Upper lobe of left lung (tissue), 6 donors: ENCODE measurements around the gene MALRD1. TPM values are rescaled to one million over a fixed set of nuclear protein-coding genes. Genes with fewer than 3 reads are reported as not detected.
"Not testable (repeated sequence)": the region's sequence is repeated elsewhere in the genome, so short reads cannot be mapped to it uniquely, and the experiment has no call there.

Experiments
- ATAC-seq, 2 donors: fragments of 200-7000 bp; cut with Tn5 transposase; one replicate each; pipeline ENCODE4 v1.9.1; 2022; ENCODE audit warnings: mild to moderate bottlenecking in 2 of 2, moderate library complexity in 2 of 2; ENCODE audit not compliant: low FRiP score in 2 of 2
- DNase-seq, 2 donors: peaks; one replicate each; pipeline ENCODE4 v3.0.0-alpha.2; 2019 to 2020
- H3K27ac ChIP-seq, 4 donors: fragments of 200-600 bp; sonication (generic); one replicate each; pipeline ENCODE4 v1.5.1; 2016 to 2019
- H3K27me3 ChIP-seq, 4 donors: fragments of 200-600 bp; sonication (generic); one replicate each; pipeline ENCODE4 v1.5.1; 2017 to 2019
- H3K36me3 ChIP-seq, 4 donors: fragments of 200-600 bp; sonication (generic); one replicate each; pipeline ENCODE4 v1.5.1; 2016 to 2019
- H3K4me1 ChIP-seq, 4 donors: fragments of 200-600 bp; sonication (generic); one replicate each; pipeline ENCODE4 v1.5.1; 2018 to 2019
- H3K4me3 ChIP-seq, 4 donors: fragments of 200-600 bp; sonication (generic); one replicate each; pipeline ENCODE4 v1.5.1; 2017 to 2019; ENCODE audit warnings: mild to moderate bottlenecking in 2 of 4, moderate library complexity in 1 of 4
- H3K9me3 ChIP-seq, 4 donors: fragments of 200-600 bp; sonication (generic); one replicate each; pipeline ENCODE4 v1.5.1; 2018 to 2019
- EP300 ChIP-seq, 4 donors: sonication (generic); formaldehyde crosslinking; IDR thresholded peaks; one replicate each; pipeline ENCODE4 v1.5.1; 2017; ENCODE audit warnings: antibody characterized with exemption in 4 of 4, control low read depth in 2 of 4
- POLR2A ChIP-seq, 4 donors: fragments of 450-650 bp; IDR thresholded peaks; one replicate each; pipeline ENCODE4 v1.5.1; 2016 to 2017; ENCODE audit warnings: antibody characterized with exemption in 4 of 4, mild to moderate bottlenecking in 2 of 4
- POLR2AphosphoS5 ChIP-seq, 2 donors: sonication (generic); formaldehyde crosslinking; IDR thresholded peaks; one replicate each; pipeline ENCODE4 v1.5.1; 2017; ENCODE audit warnings: antibody characterized with exemption in 2 of 2
- WGBS, 2 donors: methylation state at CpG; one replicate each; pipeline ENCODE4 v1.1.5; 2017 to 2018; 5-methylcytosine and 5-hydroxymethylcytosine counted together
- total RNA-seq, 6 donors: library from RNA; depleted of rRNA in 4 of 6; stranded (reverse); fragments of >200 nt in 4 of 6; gene quantifications; one replicate each; pipeline versions ENCODE4 v1.1.0 to v1.2.1, GENCODE V29; 2016 to 2021
- TF ChIP-seq, protein P1 (sequence below), 6 experiments: fragments of 450-650 bp in 4 of 6; fragments of 200-600 bp in 2 of 6; sonication (generic) in 2 of 6; IDR thresholded peaks; one replicate each; pipeline ENCODE4 v1.5.1; 2016 to 2019; ENCODE audit warnings: antibody characterized with exemption in 6 of 6
- donor health status: DM: no; HTN: no; CAD: no; lungs with moderate emphysema.
- donor health status: DM: no; HTN: yes; CAD: no; lungs with severe emphysema.

The MALRD1 gene
- total RNA-seq, 6 donors from 2014 or later: 2.7 to 21.0 (median 7.5) TPM

GRCh38 chr10:19738440-19738839, 689.8 kb downstream of the MALRD1 start:
- no peaks in the 10 kb centered on the region for H3K4me1 ChIP-seq
- DNase-seq (no peak), ATAC-seq (no peak)
- no peaks in the 10 kb centered on the region for H3K9me3 ChIP-seq
- no peaks in the 10 kb centered on the region for H3K27me3 ChIP-seq
- TF ChIP-seq EP300 (IDR thresholded peaks at IDR 0.05) (no peak), POLR2AphosphoS5 (IDR thresholded peaks at IDR 0.05) (no peak), POLR2A (IDR thresholded peaks at IDR 0.05) (no peak)
- TF ChIP-seq, protein P1, sequence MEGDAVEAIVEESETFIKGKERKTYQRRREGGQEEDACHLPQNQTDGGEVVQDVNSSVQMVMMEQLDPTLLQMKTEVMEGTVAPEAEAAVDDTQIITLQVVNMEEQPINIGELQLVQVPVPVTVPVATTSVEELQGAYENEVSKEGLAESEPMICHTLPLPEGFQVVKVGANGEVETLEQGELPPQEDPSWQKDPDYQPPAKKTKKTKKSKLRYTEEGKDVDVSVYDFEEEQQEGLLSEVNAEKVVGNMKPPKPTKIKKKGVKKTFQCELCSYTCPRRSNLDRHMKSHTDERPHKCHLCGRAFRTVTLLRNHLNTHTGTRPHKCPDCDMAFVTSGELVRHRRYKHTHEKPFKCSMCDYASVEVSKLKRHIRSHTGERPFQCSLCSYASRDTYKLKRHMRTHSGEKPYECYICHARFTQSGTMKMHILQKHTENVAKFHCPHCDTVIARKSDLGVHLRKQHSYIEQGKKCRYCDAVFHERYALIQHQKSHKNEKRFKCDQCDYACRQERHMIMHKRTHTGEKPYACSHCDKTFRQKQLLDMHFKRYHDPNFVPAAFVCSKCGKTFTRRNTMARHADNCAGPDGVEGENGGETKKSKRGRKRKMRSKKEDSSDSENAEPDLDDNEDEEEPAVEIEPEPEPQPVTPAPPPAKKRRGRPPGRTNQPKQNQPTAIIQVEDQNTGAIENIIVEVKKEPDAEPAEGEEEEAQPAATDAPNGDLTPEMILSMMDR (IDR thresholded peaks at IDR 0.05): no peak
- no peak overlapping the region for H3K27ac ChIP-seq
- no peak overlapping the region for H3K4me3 ChIP-seq
- H3K36me3 ChIP-seq: no peaks in the 10 kb centered on the region
- 87 to 89% methylated on average over 1 of the region's 1 CpG for WGBS, 2 donors

DNA sequence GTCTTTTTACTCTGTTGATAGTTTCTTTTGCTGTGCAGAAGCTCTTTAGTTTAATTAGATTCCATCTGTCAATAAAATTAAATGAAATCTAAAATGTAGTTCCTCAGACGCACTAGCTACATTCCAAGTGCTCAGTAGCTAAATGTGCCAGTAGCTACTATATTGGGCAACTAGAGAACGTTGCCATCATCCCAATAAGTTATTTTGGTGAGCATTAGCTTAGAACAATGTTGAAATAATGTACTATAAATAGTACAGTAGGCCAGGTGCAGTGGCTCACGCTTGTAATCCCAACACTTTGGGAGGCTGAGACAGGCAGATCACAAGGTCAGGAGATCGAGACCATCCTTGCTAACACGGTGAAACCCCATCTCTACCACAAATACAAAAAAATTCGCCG, 690.6 kb downstream of the MALRD1 start:
- not testable (repeated sequence) for ATAC-seq, H3K4me3 ChIP-seq, H3K9me3 ChIP-seq, H3K27ac ChIP-seq, H3K4me1 ChIP-seq, DNase-seq, H3K36me3 ChIP-seq, H3K27me3 ChIP-seq
- 86 to 88% methylated on average over 7 of the region's 7 CpGs for WGBS, 2 donors

- not testable (repeated sequence) for H3K27me3 ChIP-seq, DNase-seq, H3K4me1 ChIP-seq, H3K4me3 ChIP-seq, H3K9me3 ChIP-seq, H3K36me3 ChIP-seq, H3K27ac ChIP-seq, ATAC-seq
- 75 to 78% methylated on average over 4 of the region's 4 CpGs for WGBS, 2 donors
Measured at GRCh38 chr10:19742144-19742543, 693.5 kb downstream of the MALRD1 start.

GRCh38 chr10:19745672-19746071, 697.1 kb downstream of the MALRD1 start:
- no peaks in the 10 kb centered on the region for H3K4me1 ChIP-seq
- ATAC-seq (no peak), DNase-seq (no peak)
- H3K27ac ChIP-seq: no peak overlapping the region
- no peak overlapping the region for H3K4me3 ChIP-seq
- no peaks in the 10 kb centered on the region for H3K9me3 ChIP-seq
- no peaks in the 10 kb centered on the region for H3K27me3 ChIP-seq
- no peaks in the 10 kb centered on the region for H3K36me3 ChIP-seq
- WGBS, 2 donors: 79 to 86% methylated on average over 4 of the region's 4 CpGs
- TF ChIP-seq POLR2A (IDR thresholded peaks at IDR 0.05) (no peak), POLR2AphosphoS5 (IDR thresholded peaks at IDR 0.05) (no peak), EP300 (IDR thresholded peaks at IDR 0.05) (no peak)
- TF ChIP-seq, protein P1 (IDR thresholded peaks at IDR 0.05): no peak

GRCh38 chr10:19749185-19749729, 700.7 kb downstream of the MALRD1 start:
- ATAC-seq (peak in 1 of 2 donors; percentile 67), DNase-seq (no peak)
- H3K4me1 ChIP-seq: no peaks in the 10 kb centered on the region
- no peak overlapping the region for H3K27ac ChIP-seq
- H3K36me3 ChIP-seq: no peaks in the 10 kb centered on the region
- H3K9me3 ChIP-seq: no peaks in the 10 kb centered on the region
- H3K27me3 ChIP-seq: no peaks in the 10 kb centered on the region
- TF ChIP-seq POLR2A (IDR thresholded peaks at IDR 0.05): no peak
- TF ChIP-seq, protein P1 (IDR thresholded peaks at IDR 0.05): no peak
- no peak for TF ChIP-seq EP300 (IDR thresholded peaks at IDR 0.05)
- TF ChIP-seq POLR2AphosphoS5 (IDR thresholded peaks at IDR 0.05): no peak
- H3K4me3 ChIP-seq: no peak overlapping the region

DNA sequence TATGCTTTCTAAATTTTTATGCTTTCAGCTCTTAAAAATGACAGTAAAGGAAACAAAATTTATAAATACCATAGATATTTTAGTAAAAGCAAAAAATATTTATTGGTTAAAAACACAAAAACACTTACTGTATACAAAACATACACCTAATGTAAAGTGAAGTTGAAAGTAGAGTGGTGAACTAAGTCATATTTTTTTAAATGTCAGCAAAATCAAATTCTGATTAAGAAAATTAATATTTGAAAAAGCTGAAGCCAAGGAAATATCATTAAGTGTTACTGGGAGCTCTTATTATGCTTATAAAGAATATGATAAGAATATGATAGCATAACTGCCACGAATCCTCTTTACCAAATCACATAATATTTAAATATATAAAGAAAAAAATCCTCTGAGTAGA, 702.4 kb downstream of the MALRD1 start:
- DNase-seq (no peak), ATAC-seq (no peak)
- 83 to 86% methylated on average over 1 of the region's 1 CpG for WGBS, 2 donors
- Histone ChIP-seq H3K27me3 (no peaks in the 10 kb centered on the region), H3K36me3 (no peaks in the 10 kb centered on the region), H3K9me3 (no peaks in the 10 kb centered on the region), H3K27ac (no peak overlapping the region), H3K4me3 (no peak overlapping the region), H3K4me1 (no peaks in the 10 kb centered on the region)
- TF ChIP-seq EP300 (IDR thresholded peaks at IDR 0.05): no peak
- no peak for TF ChIP-seq POLR2AphosphoS5 (IDR thresholded peaks at IDR 0.05)
- TF ChIP-seq, protein P1 (IDR thresholded peaks at IDR 0.05): no peak
- no peak for TF ChIP-seq POLR2A (IDR thresholded peaks at IDR 0.05)
